GM19324 (cell line): ENCODE results near the gene HAPSTR1.
"Not testable (repeated sequence)": the region's sequence is repeated elsewhere in the genome, so short reads cannot be mapped to it uniquely, and the experiment has no call there.

Experiments used
- ATAC-seq: cut with Tn5 transposase; IDR thresholded peaks from one replicate; pipeline ENCODE4 v1.9.1; 2021; ENCODE audit warnings: mild to moderate bottlenecking, moderate library complexity; ENCODE audit not compliant: unreplicated experiment, low FRiP score

The HAPSTR1 gene

GRCh38 chr16:9070254-9070653 is 21.2 kb upstream of the HAPSTR1 start:
- ATAC-seq: no peak

- ATAC-seq: no peak
These were observed 20.1 kb upstream of the HAPSTR1 start for GRCh38 chr16:9071377-9071776.

DNA sequence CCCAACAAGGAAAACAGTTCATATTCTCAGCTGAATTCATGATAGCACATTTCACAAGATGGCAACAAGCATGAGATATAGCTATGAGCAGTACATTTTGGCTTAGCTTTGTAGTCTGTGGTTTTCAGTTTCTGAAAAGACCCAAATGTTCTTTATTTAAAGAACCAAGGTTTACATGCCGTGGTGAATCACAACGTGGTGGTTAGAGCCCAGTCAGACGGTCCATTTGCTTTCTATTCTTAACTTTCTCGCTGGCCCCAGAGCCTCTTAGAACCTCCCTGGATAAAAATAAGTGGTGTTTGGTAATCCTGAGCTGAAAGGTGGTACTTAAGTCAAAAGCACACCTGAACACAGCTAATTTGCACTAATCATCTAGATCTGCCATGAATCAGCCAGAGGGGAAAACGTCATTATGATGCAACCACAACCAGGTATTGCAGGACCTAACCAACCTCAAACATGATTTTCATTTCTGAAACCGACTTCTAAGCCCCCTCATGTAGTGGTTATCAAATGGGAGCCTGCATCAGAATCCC is 18.6 kb upstream of the HAPSTR1 start:
- no peak for ATAC-seq

GRCh38 chr16:9075299-9076071 is 16.0 kb upstream of the HAPSTR1 start:
- ATAC-seq: no peak

GRCh38 chr16:9077091-9077809 is 14.2 kb upstream of the HAPSTR1 start:
- ATAC-seq: no peak

DNA sequence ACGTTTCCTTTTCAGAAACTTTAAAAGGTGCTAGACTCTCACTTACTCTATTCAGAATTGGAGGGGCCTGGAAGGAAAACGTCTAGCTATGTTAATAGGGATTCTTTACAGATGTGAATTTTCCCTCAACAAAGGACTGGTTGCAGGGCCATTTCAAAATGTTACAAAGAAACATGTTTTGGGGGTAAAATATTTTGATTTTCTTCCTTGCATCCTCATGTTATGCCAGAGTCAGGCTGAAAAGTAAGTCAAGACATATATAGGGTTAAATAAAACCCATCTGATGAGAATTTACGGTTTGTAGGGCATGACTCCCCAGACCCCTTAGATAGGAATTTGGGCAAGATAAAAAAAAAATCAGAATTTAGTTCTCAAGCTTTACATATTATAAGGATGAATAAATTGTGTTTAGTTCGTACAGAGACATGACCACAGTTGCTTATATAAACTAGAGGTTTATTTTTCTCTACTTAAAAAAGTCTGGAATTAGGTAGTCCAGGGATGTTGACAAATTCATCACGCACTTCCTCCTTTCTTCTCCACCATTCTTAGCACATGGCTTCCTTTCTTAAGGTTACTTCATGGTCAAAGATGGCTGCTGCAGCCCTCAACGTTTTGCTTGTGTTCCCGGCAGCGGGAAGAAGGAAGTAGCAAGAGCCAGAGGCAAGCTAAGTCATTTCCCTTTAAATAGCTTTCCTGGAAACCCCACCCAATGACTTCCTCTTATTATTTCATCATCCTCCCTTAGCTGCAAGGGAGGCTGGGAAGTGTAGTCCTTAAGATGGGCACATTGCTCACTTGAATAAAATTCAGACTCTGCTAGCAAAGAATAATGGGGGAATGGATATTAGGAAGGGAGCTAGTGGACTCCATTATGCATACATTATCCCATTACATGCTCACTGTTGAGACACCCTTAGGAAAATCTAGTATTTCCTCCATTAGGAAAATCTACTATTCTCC is 12.7 kb upstream of the HAPSTR1 start:
- ATAC-seq: not testable (repeated sequence)

DNA sequence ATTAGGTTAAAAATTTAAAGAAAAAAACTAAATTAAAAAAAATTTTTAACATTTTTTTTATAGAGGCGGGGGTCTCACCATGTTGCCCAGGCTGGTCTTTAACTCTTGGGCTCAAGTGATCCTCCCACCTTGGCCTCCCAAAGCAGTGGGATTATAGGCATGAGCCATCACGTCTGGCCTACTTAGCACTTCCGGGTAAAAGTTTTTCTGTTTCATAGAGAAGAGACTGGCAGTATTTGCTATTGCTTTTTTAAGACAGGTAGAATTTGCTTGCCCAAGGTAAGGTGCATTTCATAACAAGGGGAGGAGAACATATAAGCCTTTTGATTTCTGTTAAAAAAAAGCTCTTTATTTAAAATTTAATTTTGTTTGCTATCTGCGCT is 12.0 kb upstream of the HAPSTR1 start:
- ATAC-seq: no peak

- no peak for ATAC-seq
These were observed 10.3 kb upstream of the HAPSTR1 start for GRCh38 chr16:9081158-9081557.

- no peak for ATAC-seq
These were observed 9.6 kb upstream of the HAPSTR1 start for GRCh38 chr16:9081843-9082242.

- ATAC-seq: no peak
These were observed 9.0 kb upstream of the HAPSTR1 start for GRCh38 chr16:9082422-9082821.

DNA sequence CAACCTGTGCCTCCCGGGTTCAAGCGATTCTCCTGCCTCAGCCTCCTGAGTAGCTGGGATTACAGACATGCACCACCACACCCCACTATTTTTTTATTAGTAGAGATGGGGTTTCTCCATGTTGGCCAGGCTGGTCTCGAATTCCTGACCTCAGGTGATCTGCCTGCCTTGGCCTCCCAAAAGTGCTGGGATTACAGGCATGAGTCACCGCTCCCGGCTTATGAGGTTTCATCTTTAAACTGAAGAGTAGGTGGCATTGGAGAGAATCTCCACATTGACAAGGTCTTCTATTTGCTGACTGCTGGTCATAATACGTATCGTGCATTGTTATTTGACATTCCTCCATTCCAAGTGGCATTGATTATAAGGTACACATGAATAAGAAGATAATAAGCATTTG is 3.7 kb upstream of the HAPSTR1 start:
- not testable (repeated sequence) for ATAC-seq

GRCh38 chr16:9088848-9089247 is 2.6 kb upstream of the HAPSTR1 start:
- no peak for ATAC-seq

- no peak for ATAC-seq
These were observed 1.8 kb upstream of the HAPSTR1 start for GRCh38 chr16:9089660-9090059.

DNA sequence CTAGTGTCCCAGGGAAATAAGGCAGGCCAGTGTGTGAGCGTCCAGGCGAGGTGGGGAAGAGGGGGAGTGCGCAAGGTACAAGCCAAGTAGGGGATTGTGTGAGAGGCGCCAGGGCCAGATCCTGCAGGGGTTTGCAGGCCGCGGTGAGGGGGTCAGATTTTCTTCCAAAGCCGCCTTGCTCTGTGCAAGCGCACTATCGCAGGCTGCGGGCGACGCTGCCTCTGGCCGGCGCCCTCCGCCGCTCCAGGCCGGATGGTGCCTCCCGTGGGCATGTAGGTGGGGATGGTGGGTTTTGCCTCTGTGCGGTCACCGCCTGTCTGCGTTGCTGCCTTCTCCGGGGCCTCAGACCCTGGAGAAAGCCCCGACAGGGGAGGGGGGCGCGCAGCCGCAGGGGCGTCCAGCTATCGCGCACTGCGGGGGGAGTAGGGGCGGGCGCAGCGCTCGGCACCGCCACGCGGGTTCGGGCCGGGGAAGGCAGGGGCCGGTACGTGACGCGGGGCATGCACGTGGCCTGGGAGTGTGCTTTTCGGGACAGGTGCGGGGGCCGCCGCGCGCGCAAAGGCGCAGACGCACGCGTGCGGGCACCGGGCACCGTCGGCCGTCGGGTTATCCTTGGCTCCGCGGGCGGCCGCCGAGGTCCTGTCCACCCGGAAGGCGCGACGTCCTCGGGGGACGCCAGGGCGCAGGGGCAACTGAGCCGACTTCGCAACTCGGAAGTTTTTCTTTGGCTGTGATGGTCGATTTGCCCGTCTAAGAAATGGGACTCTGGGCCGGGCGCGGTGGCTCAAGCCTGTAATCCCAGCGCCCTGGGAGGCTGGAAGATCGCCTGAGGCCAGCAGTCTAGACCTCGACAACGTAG is 1.1 kb upstream of the HAPSTR1 start:
- ATAC-seq: peak; percentile 1

- peak; percentile 11 for ATAC-seq
These were observed 430 bp downstream of the HAPSTR1 start for GRCh38 chr16:9091867-9092281.

- peak; percentile 18 for ATAC-seq
These were observed 986 bp downstream of the HAPSTR1 start for GRCh38 chr16:9092282-9092977.

- ATAC-seq: no peak
These were observed 1.5 kb downstream of the HAPSTR1 start for GRCh38 chr16:9092978-9093344.

- ATAC-seq: no peak
These were observed 2.8 kb downstream of the HAPSTR1 start for GRCh38 chr16:9094011-9094846.
